ENCODE results near the gene PLA2G4D. TPM values are rescaled to one million over a fixed set of nuclear protein-coding genes. Genes with fewer than 3 reads are reported as not detected.

PLA2G4D gene
- polyA plus RNA-seq, 1 donor from 2014 or later = not detected

DNA sequence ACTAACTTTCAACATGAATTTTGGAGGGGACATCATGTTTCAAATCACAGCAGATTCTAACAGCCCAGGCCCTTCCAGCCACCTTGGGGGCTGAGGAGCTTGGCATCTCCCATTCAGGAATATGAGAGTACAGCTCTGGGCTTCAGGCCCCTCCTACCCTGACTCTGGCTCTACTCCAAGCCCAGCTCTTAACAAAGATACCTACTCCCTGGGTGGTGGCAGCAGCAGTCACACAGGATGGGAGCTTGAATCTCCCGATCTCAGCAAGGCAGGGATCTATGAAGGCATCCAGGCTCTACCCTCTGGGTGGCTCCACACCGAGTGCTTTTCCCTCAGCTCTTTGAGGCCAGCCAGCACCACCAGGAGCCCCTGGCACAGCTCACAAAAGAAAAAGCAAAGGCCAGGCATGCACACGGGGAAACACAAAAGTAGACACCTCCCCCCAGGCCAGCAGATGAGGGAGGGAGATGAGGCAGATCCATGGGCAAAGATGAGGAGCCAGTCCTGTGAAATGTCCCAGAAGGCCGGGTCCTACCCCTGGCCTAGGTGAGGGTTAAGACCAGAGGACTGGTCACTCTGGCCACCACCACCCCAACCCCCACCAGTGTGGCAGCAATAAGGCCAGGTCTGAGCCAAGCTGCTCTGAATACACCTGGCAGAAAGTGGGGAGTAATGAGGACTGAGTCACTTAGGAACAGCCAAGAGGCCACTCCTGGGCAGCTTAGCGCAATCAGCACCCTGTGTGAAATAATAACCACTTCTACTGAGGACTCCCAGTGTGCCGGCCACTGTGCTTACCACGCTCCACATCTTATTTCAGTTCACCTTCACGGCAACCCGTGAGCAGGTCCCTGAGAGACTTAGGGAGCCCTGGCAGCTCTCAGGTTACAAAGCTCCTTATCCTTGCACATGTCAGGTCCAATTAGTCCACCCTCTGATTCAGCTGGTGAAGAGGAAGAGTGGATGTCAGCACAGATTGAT lies 37.8 kb upstream of the PLA2G4D start:
- H3K9me3 ChIP-seq (ENCODE audit: low read length) = no peaks in the 10 kb centered on the region
- no peaks in the 10 kb centered on the region for H3K36me3 ChIP-seq (ENCODE audit: insufficient read depth, low read length)
- H3F3A ChIP-seq (ENCODE audit: insufficient read depth, low read length, poor library complexity, severe bottlenecking) = no peaks in the 10 kb centered on the region
- H3K79me2 ChIP-seq (replicated peaks; ENCODE audit: insufficient read depth, low read length) = no peaks in the 10 kb centered on the region
- H4K20me1 ChIP-seq (ENCODE audit: insufficient read depth) = no peaks in the 10 kb centered on the region
- no peak overlapping the region for H2AFZ ChIP-seq (ENCODE audit: low read depth, low read length)
- H3K4me3 ChIP-seq (ENCODE audit: low read length) = no peak overlapping the region
- H3K9ac ChIP-seq (ENCODE audit: low read length) = no peak overlapping the region
- no peak overlapping the region for H3K4me2 ChIP-seq (ENCODE audit: low read length)
- no peaks in the 10 kb centered on the region for H3K9me2 ChIP-seq (ENCODE audit: insufficient read depth, low read length)
- no peak for TF ChIP-seq EP300 (conservative IDR thresholded peaks at IDR 0.05; ENCODE audit: poor library complexity, severe bottlenecking)
- TF ChIP-seq, protein P1, sequence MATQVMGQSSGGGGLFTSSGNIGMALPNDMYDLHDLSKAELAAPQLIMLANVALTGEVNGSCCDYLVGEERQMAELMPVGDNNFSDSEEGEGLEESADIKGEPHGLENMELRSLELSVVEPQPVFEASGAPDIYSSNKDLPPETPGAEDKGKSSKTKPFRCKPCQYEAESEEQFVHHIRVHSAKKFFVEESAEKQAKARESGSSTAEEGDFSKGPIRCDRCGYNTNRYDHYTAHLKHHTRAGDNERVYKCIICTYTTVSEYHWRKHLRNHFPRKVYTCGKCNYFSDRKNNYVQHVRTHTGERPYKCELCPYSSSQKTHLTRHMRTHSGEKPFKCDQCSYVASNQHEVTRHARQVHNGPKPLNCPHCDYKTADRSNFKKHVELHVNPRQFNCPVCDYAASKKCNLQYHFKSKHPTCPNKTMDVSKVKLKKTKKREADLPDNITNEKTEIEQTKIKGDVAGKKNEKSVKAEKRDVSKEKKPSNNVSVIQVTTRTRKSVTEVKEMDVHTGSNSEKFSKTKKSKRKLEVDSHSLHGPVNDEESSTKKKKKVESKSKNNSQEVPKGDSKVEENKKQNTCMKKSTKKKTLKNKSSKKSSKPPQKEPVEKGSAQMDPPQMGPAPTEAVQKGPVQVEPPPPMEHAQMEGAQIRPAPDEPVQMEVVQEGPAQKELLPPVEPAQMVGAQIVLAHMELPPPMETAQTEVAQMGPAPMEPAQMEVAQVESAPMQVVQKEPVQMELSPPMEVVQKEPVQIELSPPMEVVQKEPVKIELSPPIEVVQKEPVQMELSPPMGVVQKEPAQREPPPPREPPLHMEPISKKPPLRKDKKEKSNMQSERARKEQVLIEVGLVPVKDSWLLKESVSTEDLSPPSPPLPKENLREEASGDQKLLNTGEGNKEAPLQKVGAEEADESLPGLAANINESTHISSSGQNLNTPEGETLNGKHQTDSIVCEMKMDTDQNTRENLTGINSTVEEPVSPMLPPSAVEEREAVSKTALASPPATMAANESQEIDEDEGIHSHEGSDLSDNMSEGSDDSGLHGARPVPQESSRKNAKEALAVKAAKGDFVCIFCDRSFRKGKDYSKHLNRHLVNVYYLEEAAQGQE (IDR thresholded peaks at IDR 0.05; ENCODE audit: borderline replicate concordance) = no peak
- no peak for TF ChIP-seq MXI1 (conservative IDR thresholded peaks at IDR 0.05; ENCODE audit: poor library complexity, severe bottlenecking)
- TF ChIP-seq TAF1 (IDR thresholded peaks at IDR 0.05; ENCODE audit: low read depth) = no peak
- no peak for TF ChIP-seq SMC3 (conservative IDR thresholded peaks at IDR 0.05; ENCODE audit: poor library complexity)
- TF ChIP-seq, protein P2, sequence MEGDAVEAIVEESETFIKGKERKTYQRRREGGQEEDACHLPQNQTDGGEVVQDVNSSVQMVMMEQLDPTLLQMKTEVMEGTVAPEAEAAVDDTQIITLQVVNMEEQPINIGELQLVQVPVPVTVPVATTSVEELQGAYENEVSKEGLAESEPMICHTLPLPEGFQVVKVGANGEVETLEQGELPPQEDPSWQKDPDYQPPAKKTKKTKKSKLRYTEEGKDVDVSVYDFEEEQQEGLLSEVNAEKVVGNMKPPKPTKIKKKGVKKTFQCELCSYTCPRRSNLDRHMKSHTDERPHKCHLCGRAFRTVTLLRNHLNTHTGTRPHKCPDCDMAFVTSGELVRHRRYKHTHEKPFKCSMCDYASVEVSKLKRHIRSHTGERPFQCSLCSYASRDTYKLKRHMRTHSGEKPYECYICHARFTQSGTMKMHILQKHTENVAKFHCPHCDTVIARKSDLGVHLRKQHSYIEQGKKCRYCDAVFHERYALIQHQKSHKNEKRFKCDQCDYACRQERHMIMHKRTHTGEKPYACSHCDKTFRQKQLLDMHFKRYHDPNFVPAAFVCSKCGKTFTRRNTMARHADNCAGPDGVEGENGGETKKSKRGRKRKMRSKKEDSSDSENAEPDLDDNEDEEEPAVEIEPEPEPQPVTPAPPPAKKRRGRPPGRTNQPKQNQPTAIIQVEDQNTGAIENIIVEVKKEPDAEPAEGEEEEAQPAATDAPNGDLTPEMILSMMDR (IDR thresholded peaks at IDR 0.05; ENCODE audit: poor library complexity, severe bottlenecking) = no peak
- TF ChIP-seq RAD21 (conservative IDR thresholded peaks at IDR 0.05) = no peak
- H3K27ac ChIP-seq (ENCODE audit: low read length) = no peak overlapping the region
- no peaks in the 10 kb centered on the region for H3K27me3 ChIP-seq (ENCODE audit: insufficient read depth, low read depth, low read length)

DNA sequence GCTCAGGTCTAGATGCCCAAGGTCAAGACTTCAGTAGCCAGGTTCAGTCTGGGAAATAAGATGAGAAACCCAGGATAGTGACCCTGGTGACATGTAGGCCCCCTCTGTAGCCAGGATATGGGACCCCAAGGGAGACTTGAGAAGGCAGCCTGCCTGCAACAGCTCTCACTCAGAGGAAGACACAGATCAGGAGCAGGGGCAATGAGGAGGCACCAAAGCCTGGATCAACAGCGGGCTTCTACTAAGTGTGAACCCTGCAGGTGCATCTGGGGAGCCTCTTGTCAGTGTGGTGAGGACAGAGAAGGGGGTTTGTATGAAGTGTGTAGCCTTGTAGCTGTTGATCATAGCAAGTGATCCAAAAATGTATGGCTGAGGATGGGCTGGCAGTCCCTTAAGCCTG lies 36.6 kb upstream of the PLA2G4D start:
- no peak overlapping the region for H3K4me3 ChIP-seq (ENCODE audit: low read length)
- no peak overlapping the region for H2AFZ ChIP-seq (ENCODE audit: low read depth, low read length)
- no peak overlapping the region for H3K9ac ChIP-seq (ENCODE audit: low read length)
- no peaks in the 10 kb centered on the region for H4K20me1 ChIP-seq (ENCODE audit: insufficient read depth)
- H3K4me2 ChIP-seq (ENCODE audit: low read length) = no peak overlapping the region
- no peak overlapping the region for H3K27ac ChIP-seq (ENCODE audit: low read length)
- H3K9me3 ChIP-seq (ENCODE audit: low read length) = no peaks in the 10 kb centered on the region
- H3K27me3 ChIP-seq (ENCODE audit: insufficient read depth, low read depth, low read length) = no peaks in the 10 kb centered on the region
- H3K9me2 ChIP-seq (ENCODE audit: insufficient read depth, low read length) = no peaks in the 10 kb centered on the region
- no peaks in the 10 kb centered on the region for H3K36me3 ChIP-seq (ENCODE audit: insufficient read depth, low read length)
- H3F3A ChIP-seq (ENCODE audit: insufficient read depth, low read length, poor library complexity, severe bottlenecking) = no peaks in the 10 kb centered on the region
- no peaks in the 10 kb centered on the region for H3K79me2 ChIP-seq (replicated peaks; ENCODE audit: insufficient read depth, low read length)
- TF ChIP-seq TAF1 (IDR thresholded peaks at IDR 0.05; ENCODE audit: low read depth) = no peak
- TF ChIP-seq, protein P1 (IDR thresholded peaks at IDR 0.05; ENCODE audit: borderline replicate concordance) = no peak
- no peak for TF ChIP-seq SMC3 (conservative IDR thresholded peaks at IDR 0.05; ENCODE audit: poor library complexity)
- no peak for TF ChIP-seq MXI1 (conservative IDR thresholded peaks at IDR 0.05; ENCODE audit: poor library complexity, severe bottlenecking)
- TF ChIP-seq EZH2 (IDR thresholded peaks at IDR 0.05; ENCODE audit: borderline replicate concordance, insufficient read depth, low read length, poor library complexity, severe bottlenecking) = no peak
- TF ChIP-seq, protein P2 (IDR thresholded peaks at IDR 0.05; ENCODE audit: poor library complexity, severe bottlenecking) = no peak
- TF ChIP-seq RAD21 (conservative IDR thresholded peaks at IDR 0.05) = no peak
- TF ChIP-seq POLR2AphosphoS5 (IDR thresholded peaks at IDR 0.05) = no peak
- no peak for TF ChIP-seq EP300 (conservative IDR thresholded peaks at IDR 0.05; ENCODE audit: poor library complexity, severe bottlenecking)
